ENCODE measurements around the gene EXD3.

Gene EXD3

DNA sequence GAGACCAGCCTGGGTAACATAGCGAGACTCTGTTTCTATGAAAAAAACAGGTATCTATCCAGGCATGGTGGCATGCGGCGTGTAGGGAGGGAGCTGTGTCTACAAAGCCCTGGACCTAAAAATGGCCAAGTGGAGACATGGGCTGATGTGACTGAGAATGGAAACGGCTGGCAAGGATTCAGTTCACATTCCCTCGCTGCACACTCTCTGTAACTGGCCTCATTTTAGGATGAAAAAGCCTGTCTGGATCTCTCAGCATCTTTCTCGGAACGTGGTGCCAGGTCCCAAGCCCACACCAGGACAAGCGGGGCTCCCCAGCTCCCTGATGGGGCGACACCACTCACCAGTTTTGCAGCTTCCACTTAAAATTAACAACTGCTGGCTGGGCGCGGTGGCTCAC lies 13.4 kb downstream of the EXD3 start:
- Histone ChIP-seq H3K4me1 (ENCODE audit: control insufficient read depth, insufficient read depth, low read length) (peaks cover 41% of the 10 kb centered on the region), H3K4me3 (ENCODE audit: low read length) (no peak overlapping the region)

DNA sequence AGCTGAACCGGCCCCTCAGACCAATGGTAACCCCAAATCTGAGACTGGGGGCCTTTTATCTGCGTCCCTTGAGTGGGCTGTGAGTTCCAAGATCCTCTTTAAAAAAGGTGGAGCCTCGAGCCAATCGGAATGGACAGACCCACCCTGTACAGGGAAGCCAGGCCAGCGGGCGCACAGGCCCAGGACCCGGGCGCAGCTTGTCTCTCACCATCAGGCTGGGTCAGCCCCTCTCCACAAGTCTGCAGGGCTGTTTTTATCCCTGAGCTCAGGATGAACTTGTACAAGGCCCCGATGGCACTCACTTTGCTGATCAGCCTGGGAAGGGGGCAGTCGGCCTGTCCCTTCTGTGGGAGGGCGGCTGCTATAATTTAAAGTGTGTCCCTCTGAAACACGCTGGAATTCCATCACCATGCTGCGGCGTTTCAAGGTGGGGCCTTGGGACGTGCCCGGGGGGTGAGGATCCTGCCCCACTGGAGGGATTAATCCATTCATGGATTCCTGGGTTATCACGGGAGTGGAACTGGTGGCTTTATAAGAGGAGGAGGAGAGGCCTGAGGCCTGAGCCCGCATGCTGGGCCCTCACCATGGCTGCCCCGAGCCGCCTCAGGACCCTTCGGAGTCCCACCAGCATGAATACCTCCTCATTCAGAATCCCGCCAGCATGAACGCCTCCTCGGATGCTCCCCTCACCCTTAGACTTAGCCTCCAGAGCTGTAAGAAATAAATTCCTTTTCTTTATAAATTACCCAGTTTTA lies 14.1 kb downstream of the EXD3 start:
- H3K9ac ChIP-seq (ENCODE audit: low read depth, low read length), result no peak overlapping the region
- no peak overlapping the region for H3K4me2 ChIP-seq (ENCODE audit: low read length)
- no peaks in the 10 kb centered on the region for H3K27me3 ChIP-seq (ENCODE audit: control insufficient read depth, insufficient read depth, low read length)
- H3K4me1 ChIP-seq (ENCODE audit: control insufficient read depth, insufficient read depth, low read length), result peaks cover 41% of the 10 kb centered on the region
- no peak overlapping the region for H3K4me3 ChIP-seq (ENCODE audit: low read length)
- no peaks in the 10 kb centered on the region for H3K9me3 ChIP-seq (replicated peaks; ENCODE audit: low read length)
- no peaks in the 10 kb centered on the region for H3K36me3 ChIP-seq (ENCODE audit: insufficient read depth, low read length)

More for the DNA sequence above, 13.4 kb downstream of the EXD3 start:
- H3K27me3 ChIP-seq (ENCODE audit: control insufficient read depth, insufficient read depth, low read length), result no peaks in the 10 kb centered on the region
- H3K36me3 ChIP-seq (ENCODE audit: insufficient read depth, low read length), result no peaks in the 10 kb centered on the region
- H3K9ac ChIP-seq (ENCODE audit: low read depth, low read length), result no peak overlapping the region
- H3K4me2 ChIP-seq (ENCODE audit: low read length), result no peak overlapping the region
- no peaks in the 10 kb centered on the region for H3K9me3 ChIP-seq (replicated peaks; ENCODE audit: low read length)

DNA sequence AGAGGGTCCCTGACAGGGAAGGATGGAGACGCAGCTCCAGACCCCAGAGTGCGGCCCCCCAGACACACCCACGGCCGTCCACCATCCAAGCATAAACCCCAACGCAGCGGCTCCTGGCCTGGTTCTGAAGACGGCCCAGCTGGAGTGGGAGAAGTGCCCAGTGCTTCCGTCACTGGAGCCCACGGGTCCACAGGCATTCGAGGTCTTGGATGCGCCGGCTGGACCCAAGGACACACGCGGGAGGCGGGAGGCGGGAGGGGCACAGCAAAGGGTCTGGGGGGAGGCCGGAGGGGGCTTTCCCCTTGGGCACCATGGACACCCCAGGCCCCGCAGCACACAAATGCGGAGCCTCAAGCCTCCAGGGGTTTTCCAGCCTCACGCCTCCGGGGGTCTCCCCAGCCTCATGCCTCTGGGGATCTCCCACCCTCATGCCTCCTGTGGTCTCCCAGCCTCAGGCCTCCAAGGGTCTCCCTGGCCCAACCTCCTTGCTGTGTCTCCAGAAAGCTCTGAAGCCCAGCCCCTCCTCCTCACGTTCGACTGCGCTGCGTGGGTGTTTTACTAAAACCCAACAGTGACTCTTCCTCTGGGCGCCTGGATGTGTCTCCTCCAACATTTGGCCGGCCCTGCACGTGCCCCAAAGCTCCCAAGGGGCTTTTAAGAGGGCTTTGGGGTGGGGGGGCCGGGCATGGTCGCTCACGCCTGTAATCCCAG lies 15.2 kb downstream of the EXD3 start:
- Histone ChIP-seq H3K9me3 (replicated peaks; ENCODE audit: low read length) (no peaks in the 10 kb centered on the region), H3K27me3 (ENCODE audit: control insufficient read depth, insufficient read depth, low read length) (no peaks in the 10 kb centered on the region), H3K4me3 (ENCODE audit: low read length) (peak overlapping the region; percentile 66), H3K4me1 (ENCODE audit: control insufficient read depth, insufficient read depth, low read length) (peaks cover 38% of the 10 kb centered on the region), H3K4me2 (ENCODE audit: low read length) (peak overlapping the region; percentile 91), H3K36me3 (ENCODE audit: insufficient read depth, low read length) (no peaks in the 10 kb centered on the region), H3K9ac (ENCODE audit: low read depth, low read length) (peak overlapping the region; percentile 66)

DNA sequence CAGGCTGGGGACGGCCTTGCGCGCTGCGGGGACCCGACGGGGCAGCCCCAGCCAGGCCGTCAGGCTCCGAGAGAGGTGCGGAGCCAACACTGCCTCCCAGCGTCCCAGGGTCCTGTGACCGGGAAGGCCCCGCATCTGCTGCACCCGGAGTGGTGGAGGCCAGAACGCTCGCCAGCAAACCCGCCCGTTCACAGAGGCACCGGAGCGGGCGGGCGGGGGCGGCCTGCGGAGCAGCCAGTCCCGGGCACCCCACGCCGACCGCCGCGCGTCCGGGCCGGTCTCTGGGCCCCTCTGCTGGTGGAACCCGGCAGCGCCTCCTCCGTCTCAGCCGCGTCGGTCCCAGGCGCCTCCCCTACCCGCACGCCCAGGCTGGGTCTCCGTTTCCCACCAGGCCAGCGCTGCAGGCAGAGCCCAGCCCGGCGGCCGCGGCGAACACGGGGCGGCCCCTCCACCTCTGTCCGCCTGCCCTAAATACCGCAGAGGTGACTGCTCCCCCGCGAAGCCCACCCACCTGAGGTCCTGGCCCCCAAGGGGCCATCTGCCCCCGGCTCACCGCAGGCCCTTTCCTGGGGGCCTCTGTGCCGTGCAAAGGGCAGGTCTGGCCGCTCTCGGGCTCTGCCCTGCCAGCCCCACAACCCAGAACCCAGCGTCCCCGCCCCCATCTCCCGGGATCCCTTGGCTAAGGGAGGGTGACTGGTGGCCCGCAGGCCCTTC lies 15.9 kb downstream of the EXD3 start:
- H3K4me2 ChIP-seq (ENCODE audit: low read length), result peak overlapping the region; percentile 91
- no peaks in the 10 kb centered on the region for H3K27me3 ChIP-seq (ENCODE audit: control insufficient read depth, insufficient read depth, low read length)
- peaks cover 31% of the 10 kb centered on the region for H3K4me1 ChIP-seq (ENCODE audit: control insufficient read depth, insufficient read depth, low read length)
- peak overlapping the region; percentile 66 for H3K9ac ChIP-seq (ENCODE audit: low read depth, low read length)
- H3K4me3 ChIP-seq (ENCODE audit: low read length), result peak overlapping the region; percentile 66
- H3K9me3 ChIP-seq (replicated peaks; ENCODE audit: low read length), result no peaks in the 10 kb centered on the region
- no peaks in the 10 kb centered on the region for H3K36me3 ChIP-seq (ENCODE audit: insufficient read depth, low read length)

DNA sequence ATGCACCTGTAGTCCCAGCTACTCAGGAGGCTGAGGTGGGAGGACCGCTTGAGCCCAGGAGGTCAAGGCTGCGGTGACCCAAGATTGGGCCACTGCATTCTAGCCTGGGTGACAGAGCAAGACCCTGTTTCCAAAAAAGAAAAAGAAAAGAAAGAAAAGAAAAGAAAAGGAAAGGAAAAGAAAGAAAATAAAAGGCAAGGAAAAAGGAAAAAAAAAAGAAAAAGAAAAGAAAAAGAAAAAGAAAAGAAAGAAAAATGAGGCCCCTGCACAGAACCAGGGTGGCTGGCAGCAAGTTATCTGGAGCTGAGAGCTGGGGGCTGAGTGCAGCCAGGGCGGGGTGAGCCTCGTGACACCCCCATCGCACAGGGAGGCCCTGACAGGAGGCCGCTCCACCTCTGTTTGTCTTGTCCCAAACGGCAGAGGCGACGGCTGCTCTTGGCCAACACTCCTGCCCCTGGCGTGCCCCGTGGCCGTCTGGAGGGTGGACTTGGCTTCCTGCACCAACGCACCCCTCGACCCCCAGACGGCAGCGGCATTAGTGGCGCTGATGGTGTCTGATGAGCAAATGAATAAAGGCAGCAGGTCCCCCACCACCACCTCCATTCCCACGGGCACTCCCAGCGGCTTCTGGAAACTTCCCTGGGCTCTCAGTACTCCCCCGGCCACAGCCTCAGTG lies 16.7 kb downstream of the EXD3 start:
- no peaks in the 10 kb centered on the region for H3K9me3 ChIP-seq (replicated peaks; ENCODE audit: low read length)
- H3K27me3 ChIP-seq (ENCODE audit: control insufficient read depth, insufficient read depth, low read length), result no peaks in the 10 kb centered on the region
- H3K36me3 ChIP-seq (ENCODE audit: insufficient read depth, low read length), result no peaks in the 10 kb centered on the region
- H3K4me3 ChIP-seq (ENCODE audit: low read length), result no peak overlapping the region
- peaks cover 24% of the 10 kb centered on the region for H3K4me1 ChIP-seq (ENCODE audit: control insufficient read depth, insufficient read depth, low read length)
- H3K4me2 ChIP-seq (ENCODE audit: low read length), result peak overlapping the region; percentile 15
- no peak overlapping the region for H3K9ac ChIP-seq (ENCODE audit: low read depth, low read length)

DNA sequence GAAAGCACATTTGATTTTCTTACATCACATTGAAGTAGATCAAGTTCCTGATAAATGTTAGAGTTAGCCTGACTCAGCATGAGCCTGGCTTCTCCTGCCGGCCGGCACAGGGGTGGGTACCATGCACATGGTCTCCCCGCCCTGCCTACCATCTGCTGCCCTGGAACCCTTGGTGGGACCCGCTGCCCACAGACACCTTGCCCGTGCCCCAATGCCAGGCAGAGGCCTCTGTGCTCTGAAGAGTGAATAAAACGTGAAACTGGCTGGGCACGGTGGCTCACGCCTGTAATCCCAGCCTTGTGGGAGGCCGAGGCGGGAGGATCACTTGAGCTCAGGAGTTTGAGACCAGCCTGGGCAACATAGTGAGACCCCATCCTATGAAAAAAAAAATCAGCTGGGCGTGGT lies 17.3 kb downstream of the EXD3 start:
- no peaks in the 10 kb centered on the region for H3K27me3 ChIP-seq (ENCODE audit: control insufficient read depth, insufficient read depth, low read length)
- no peaks in the 10 kb centered on the region for H3K36me3 ChIP-seq (ENCODE audit: insufficient read depth, low read length)
- peaks cover 19% of the 10 kb centered on the region for H3K4me1 ChIP-seq (ENCODE audit: control insufficient read depth, insufficient read depth, low read length)
- no peaks in the 10 kb centered on the region for H3K9me3 ChIP-seq (replicated peaks; ENCODE audit: low read length)
- H3K4me3 ChIP-seq (ENCODE audit: low read length), result no peak overlapping the region
- no peak overlapping the region for H3K9ac ChIP-seq (ENCODE audit: low read depth, low read length)
- no peak overlapping the region for H3K4me2 ChIP-seq (ENCODE audit: low read length)

DNA sequence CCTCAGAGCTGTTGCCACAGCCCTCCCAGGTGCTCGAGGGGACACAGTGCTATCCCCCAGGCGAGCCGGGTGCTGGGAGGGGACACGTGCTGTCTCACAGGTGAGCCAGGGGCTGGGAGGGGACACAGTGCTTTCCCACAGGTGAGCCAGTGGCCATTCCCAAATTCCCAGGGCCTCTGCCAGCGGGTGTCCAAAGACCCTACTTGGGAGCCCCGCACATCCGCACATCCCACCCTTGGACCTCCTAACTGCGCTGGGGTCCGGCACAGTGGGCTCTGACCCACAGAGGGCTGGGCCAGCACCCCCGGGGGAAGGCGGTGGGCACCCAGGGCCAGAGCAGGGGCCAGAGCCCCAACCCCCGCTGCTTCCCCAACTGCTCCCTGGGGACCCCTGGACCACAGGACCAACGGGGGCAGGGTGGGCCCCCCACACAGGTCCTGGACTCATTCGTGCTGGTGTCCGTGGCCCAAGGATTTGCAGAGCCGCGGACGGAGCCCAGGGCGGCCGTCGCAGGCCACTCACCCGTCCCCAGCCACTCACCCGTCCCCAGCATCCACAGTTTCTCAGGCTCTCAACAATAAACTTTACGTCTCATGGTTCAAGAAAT lies 17.9 kb downstream of the EXD3 start:
- no peaks in the 10 kb centered on the region for H3K36me3 ChIP-seq (ENCODE audit: insufficient read depth, low read length)
- H3K4me3 ChIP-seq (ENCODE audit: low read length), result no peak overlapping the region
- no peaks in the 10 kb centered on the region for H3K27me3 ChIP-seq (ENCODE audit: control insufficient read depth, insufficient read depth, low read length)
- no peak overlapping the region for H3K9ac ChIP-seq (ENCODE audit: low read depth, low read length)
- peaks cover 15% of the 10 kb centered on the region for H3K4me1 ChIP-seq (ENCODE audit: control insufficient read depth, insufficient read depth, low read length)
- H3K9me3 ChIP-seq (replicated peaks; ENCODE audit: low read length), result no peaks in the 10 kb centered on the region
- no peak overlapping the region for H3K4me2 ChIP-seq (ENCODE audit: low read length)

DNA sequence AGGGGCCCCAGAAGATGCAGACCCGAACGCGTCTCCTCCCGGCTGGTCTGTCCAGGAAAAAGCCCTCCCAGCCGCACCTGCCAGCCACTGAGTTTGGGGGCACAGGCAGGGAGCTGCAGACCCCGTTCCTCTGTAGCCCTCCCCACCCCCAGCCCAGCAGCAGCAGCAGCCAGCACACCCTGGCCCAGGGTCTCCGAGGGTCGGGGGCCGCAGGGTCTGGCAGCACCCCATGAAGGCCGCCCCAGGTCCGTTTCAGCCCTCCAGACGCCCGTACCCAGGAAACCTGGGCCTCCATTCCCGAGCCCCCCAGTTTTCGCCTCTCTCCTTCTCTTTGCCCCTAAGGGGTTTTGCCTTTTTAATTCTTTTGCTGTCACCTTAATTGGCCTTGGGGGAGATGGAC lies 19.7 kb downstream of the EXD3 start:
- H3K27me3 ChIP-seq (ENCODE audit: control insufficient read depth, insufficient read depth, low read length), result no peaks in the 10 kb centered on the region
- peaks cover 15% of the 10 kb centered on the region for H3K4me1 ChIP-seq (ENCODE audit: control insufficient read depth, insufficient read depth, low read length)
- H3K9ac ChIP-seq (ENCODE audit: low read depth, low read length), result no peak overlapping the region
- H3K36me3 ChIP-seq (ENCODE audit: insufficient read depth, low read length), result no peaks in the 10 kb centered on the region
- H3K9me3 ChIP-seq (replicated peaks; ENCODE audit: low read length), result no peaks in the 10 kb centered on the region
- no peak overlapping the region for H3K4me2 ChIP-seq (ENCODE audit: low read length)
- no peak overlapping the region for H3K4me3 ChIP-seq (ENCODE audit: low read length)

DNA sequence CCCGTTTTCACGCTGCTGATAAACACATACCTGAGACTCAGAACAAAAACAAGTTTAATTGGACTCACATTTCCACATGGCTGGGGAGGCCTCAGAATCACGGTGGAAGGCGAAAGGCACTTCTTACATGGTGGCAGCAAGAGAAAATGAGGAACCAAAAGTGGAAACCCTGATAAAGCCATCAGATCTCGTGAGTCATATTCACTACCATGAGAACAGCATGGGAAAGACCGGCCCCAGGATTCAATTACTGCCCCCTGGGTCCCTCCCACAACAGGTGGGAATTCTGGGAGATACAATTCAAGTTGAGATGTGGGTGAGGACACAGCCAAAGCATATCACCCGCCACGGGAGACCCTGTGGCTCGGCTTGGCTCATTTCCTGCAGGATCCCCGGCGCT lies 20.2 kb downstream of the EXD3 start:
- H3K4me1 ChIP-seq (ENCODE audit: control insufficient read depth, insufficient read depth, low read length), result peaks cover 12% of the 10 kb centered on the region
- no peaks in the 10 kb centered on the region for H3K9me3 ChIP-seq (replicated peaks; ENCODE audit: low read length)
- H3K4me2 ChIP-seq (ENCODE audit: low read length), result no peak overlapping the region
- no peaks in the 10 kb centered on the region for H3K27me3 ChIP-seq (ENCODE audit: control insufficient read depth, insufficient read depth, low read length)
- H3K4me3 ChIP-seq (ENCODE audit: low read length), result no peak overlapping the region
- H3K36me3 ChIP-seq (ENCODE audit: insufficient read depth, low read length), result no peaks in the 10 kb centered on the region
- H3K9ac ChIP-seq (ENCODE audit: low read depth, low read length), result no peak overlapping the region

DNA sequence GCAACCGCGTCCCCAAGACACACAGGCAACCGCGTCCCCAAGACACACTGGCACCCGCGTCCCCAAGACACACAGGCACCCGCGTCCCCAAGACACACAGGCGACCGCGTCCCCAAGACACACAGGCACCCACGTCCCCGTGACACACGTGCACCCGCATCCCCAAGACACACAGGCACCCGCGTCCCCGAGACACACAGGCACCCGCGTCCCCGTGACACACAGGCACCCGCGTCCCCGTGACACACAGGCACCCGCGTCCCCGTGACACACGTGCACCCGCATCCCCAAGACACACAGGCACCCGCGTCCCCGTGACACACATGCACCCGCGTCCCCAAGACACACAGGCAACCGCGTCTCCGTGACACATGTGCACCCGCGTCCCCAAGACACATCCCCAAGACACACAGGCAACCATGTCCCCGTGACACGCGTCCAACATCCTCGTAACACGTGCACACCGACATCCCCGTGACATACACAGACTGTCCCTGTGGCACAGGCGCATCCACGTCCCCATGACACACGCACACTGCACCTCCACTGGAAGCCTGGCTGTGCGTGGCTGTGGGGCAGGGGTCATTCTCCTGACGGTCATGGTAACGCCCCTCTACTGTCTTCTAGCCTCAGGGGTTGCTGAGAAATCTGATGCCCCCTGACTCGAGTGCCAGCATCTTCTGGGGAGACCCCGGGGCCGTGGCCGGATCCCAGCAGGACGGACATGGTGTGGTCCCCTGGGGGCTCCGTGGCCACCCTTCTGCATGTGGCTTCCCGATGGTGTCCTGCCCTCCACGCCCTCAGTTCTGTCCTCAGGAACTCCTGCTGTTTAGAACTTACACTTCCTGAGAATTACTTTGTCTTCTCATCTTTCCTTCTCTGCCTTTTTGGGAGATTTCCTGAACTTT lies 24.1 kb downstream of the EXD3 start:
- no peaks in the 10 kb centered on the region for H3K4me1 ChIP-seq (ENCODE audit: control insufficient read depth, insufficient read depth, low read length)
- no peaks in the 10 kb centered on the region for H3K9me3 ChIP-seq (replicated peaks; ENCODE audit: low read length)
- H3K4me3 ChIP-seq (ENCODE audit: low read length), result no peak overlapping the region
- H3K4me2 ChIP-seq (ENCODE audit: low read length), result no peak overlapping the region
- no peak overlapping the region for H3K9ac ChIP-seq (ENCODE audit: low read depth, low read length)
- H3K36me3 ChIP-seq (ENCODE audit: insufficient read depth, low read length), result no peaks in the 10 kb centered on the region
- no peaks in the 10 kb centered on the region for H3K27me3 ChIP-seq (ENCODE audit: control insufficient read depth, insufficient read depth, low read length)
